Globus pallidus (tissue), 1 donor: ENCODE measurements around the gene EPHA4.
"Not testable (repeated sequence)": the region's sequence is repeated elsewhere in the genome, so short reads cannot be mapped to it uniquely, and the experiment has no call there.

Source experiments
- DNase-seq: peaks from one replicate; pipeline ENCODE4 v3.0.0-alpha.2; 2015; ENCODE audit warnings: low spot score

The EPHA4 gene

GRCh38 chr2:221539246-221539645, 32.9 kb downstream of the EPHA4 start:
- no peak for DNase-seq

GRCh38 chr2:221535824-221536223, 36.3 kb downstream of the EPHA4 start:
- no peak for DNase-seq

- DNase-seq: no peak
Observed at GRCh38 chr2:221533299-221533698, 38.8 kb downstream of the EPHA4 start.

GRCh38 chr2:221532641-221533040, 39.5 kb downstream of the EPHA4 start:
- DNase-seq: no peak

GRCh38 chr2:221530653-221531037, 41.5 kb downstream of the EPHA4 start:
- no peak for DNase-seq

GRCh38 chr2:221529943-221530652, 42.0 kb downstream of the EPHA4 start:
- DNase-seq: no peak

- no peak for DNase-seq
Observed at GRCh38 chr2:221529177-221529942, 42.7 kb downstream of the EPHA4 start.

GRCh38 chr2:221527776-221528309, 44.3 kb downstream of the EPHA4 start:
- no peak for DNase-seq

- DNase-seq: no peak
Observed at GRCh38 chr2:221524158-221524557, 47.9 kb downstream of the EPHA4 start.

GRCh38 chr2:221521233-221521845, 50.8 kb downstream of the EPHA4 start:
- DNase-seq: no peak

GRCh38 chr2:221518935-221519625, 53.0 kb downstream of the EPHA4 start:
- no peak for DNase-seq

- DNase-seq: no peak
Observed at GRCh38 chr2:221518201-221518934, 53.7 kb downstream of the EPHA4 start.

- no peak for DNase-seq
Observed at GRCh38 chr2:221517696-221518151, 54.4 kb downstream of the EPHA4 start.

- no peak for DNase-seq
Observed at GRCh38 chr2:221517146-221517695, 54.9 kb downstream of the EPHA4 start.

- no peak for DNase-seq
Observed at GRCh38 chr2:221515864-221516263, 56.2 kb downstream of the EPHA4 start.

GRCh38 chr2:221514305-221515040, 57.6 kb downstream of the EPHA4 start:
- DNase-seq: no peak

GRCh38 chr2:221513232-221513631, 58.9 kb downstream of the EPHA4 start:
- DNase-seq: no peak

GRCh38 chr2:221511325-221511724, 60.8 kb downstream of the EPHA4 start:
- not testable (repeated sequence) for DNase-seq

- DNase-seq: no peak
Observed at GRCh38 chr2:221506469-221506868, 65.6 kb downstream of the EPHA4 start.

GRCh38 chr2:221505605-221506004, 66.5 kb downstream of the EPHA4 start:
- no peak for DNase-seq
